HUES64 (cell line): ENCODE measurements around the gene PDPR. TPM values are rescaled to one million over a fixed set of nuclear protein-coding genes. Genes with fewer than 3 reads are reported as not detected.
A peak's percentile ranks its signal among the peaks of the same experiment; 100 is the strongest.
"Not testable (repeated sequence)": the region's sequence is repeated elsewhere in the genome, so short reads cannot be mapped to it uniquely, and the experiment has no call there.

Experiments
- H3K27ac ChIP-seq: 2 replicates; pipeline ENCODE4 v1.7.0; 2013; ENCODE audit warnings: low read depth, low read length, inconsistent platforms
- H3K27me3 ChIP-seq: 2 replicates; pipeline ENCODE4 v1.6.1; 2013; ENCODE audit warnings: mild to moderate bottlenecking, low read length; ENCODE audit not compliant: insufficient read depth
- H3K36me3 ChIP-seq: 2 replicates; pipeline ENCODE4 v1.6.1; 2013; ENCODE audit warnings: mild to moderate bottlenecking, low read length; ENCODE audit not compliant: insufficient read depth
- H3K4me1 ChIP-seq: 2 replicates; pipeline ENCODE4 v1.6.1; 2013; ENCODE audit warnings: mild to moderate bottlenecking, low read length, moderate library complexity; ENCODE audit not compliant: insufficient read depth
- H3K4me3 ChIP-seq: 2 replicates; pipeline ENCODE4 v1.5.1; 2013; ENCODE audit warnings: mild to moderate bottlenecking, low read length, moderate library complexity
- H3K9ac ChIP-seq: 2 replicates; pipeline ENCODE4 v1.6.1; 2013; ENCODE audit warnings: mild to moderate bottlenecking, low read depth, low read length
- H3K9me3 ChIP-seq: 2 replicates; pipeline ENCODE4 v1.6.1; 2013; ENCODE audit warnings: low read depth, low read length; ENCODE audit not compliant: insufficient read depth
- WGBS: fragments of 150-250, 120-280 bp; methylation state at CpG from one replicate; pipeline ENCODE4 v1.1.7; 2013; ENCODE audit warnings: missing lambda C conversion rate; 5-methylcytosine and 5-hydroxymethylcytosine counted together
- polyA plus RNA-seq, 2 experiments: library from polyadenylated mRNA; stranded (reverse); fragments of 50-300 nt; gene quantifications; one replicate each; pipeline ENCODE4 v1.2.3, GENCODE V29; 2013

Gene PDPR
- polyA plus RNA-seq (2013, experiment 1 of 2), result 22.2 TPM
- polyA plus RNA-seq (2013, experiment 2 of 2), result 24.4 TPM

DNA sequence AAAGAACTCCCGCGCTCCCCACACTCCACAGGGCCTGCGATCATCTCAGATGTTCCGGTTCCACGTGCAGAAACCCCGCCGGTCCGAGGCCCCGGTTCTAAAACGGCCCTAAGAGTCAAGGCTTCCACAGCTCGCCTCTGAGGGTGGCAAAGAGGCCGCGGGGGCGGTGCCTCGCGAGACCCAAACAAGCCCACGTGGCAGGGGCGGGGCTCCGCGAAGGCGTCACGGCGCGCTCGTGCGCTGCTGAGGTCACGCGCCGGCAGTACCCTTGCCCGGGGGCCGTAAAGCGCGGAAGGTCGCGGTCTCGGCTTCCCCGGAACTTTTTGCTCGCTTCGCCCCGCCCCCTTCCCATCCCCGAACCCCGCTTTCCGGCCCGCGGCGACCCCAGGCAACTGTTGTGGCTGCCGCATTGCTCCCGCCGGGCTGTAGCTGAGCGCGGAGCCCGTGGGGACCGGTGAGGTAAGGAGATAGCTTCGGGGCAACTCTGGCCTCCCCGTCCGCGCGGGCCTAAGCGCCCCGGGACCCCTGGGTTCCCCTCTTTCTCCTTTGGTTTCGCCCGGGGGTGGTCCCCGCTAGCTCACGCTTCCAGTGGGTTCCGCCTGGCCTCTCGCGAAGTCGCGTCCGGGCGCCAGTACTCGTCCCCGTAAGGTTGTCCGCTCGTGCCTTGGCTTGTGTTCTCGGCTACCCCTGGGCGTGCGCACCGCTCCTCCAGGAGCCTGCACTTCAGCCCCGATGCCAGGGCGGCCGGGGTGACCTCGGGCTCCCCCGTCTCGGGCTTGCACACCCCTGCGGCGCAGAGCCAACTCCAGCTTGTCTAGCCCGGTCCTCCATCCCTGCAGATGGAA, at the start of gene PDPR:
Gene PDPR (plus strand): TSS at position 351 of the 845 bp plus-strand sequence. CDS start 6,161 bp downstream, outside the sequence.
- H3K9me3 ChIP-seq, H3K36me3 ChIP-seq, H3K4me1 ChIP-seq, H3K27me3 ChIP-seq, H3K27ac ChIP-seq: not testable (repeated sequence)
- Histone ChIP-seq H3K4me3 (peak within 1 kb of the TSS; percentile 95), H3K9ac (peak within 1 kb of the TSS; percentile 85)
- WGBS, result under 1% methylated on average over 80 of the region's 88 CpGs

DNA sequence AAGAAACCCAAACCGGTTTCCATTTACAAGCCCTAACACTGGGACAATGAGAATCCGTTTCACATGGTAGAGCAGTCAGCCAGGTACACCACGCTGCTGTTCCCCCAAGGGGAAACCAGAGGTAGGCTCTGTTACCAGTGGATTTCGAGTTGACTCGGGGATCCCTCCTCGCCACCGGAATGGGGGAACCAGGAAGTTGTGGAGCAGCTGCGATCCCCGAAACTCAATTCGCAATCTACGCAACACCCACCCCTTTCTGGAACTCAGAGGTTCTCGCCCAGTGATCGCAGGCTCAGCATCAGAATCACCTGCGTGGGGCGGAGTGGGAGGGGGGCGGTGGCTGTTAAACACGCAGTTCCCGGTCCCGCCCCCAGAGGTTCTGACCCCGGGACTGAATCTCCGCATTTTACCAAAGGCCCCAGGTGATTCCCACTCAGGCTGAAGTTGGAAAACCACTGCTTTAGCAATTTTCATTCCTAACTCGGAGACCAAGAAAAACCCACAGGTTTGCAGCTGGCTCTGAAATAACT, 49.2 kb upstream of the PDPR start:
- H3K9me3 ChIP-seq, H3K27me3 ChIP-seq, H3K36me3 ChIP-seq, H3K27ac ChIP-seq, H3K4me1 ChIP-seq: not testable (repeated sequence)
- peak overlapping the region; percentile 47; the same call in 1 of the 2 replicates for H3K9ac ChIP-seq
- under 1% methylated on average over 15 of the region's 22 CpGs for WGBS
- peak overlapping the region; percentile 74 for H3K4me3 ChIP-seq

DNA sequence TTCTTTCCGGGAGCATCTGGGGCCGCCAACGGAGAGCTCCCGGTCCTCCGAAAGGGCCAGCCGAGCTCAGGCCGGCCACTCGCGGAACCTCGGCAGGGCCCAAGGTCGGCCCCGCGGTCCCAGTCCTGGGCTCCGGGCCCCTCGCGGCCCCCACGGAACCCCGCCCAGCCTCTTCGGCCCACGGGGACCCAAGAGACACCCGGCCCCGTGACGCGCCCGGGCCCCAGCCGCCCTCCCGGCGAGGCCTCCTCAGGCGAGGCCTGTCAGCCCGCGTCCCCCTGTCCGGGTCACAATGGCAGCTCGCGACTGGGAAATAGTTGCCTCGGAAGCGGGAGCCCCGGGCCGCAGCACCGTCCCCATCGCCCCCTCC, 48.8 kb upstream of the PDPR start:
- H3K27ac ChIP-seq, H3K36me3 ChIP-seq, H3K4me1 ChIP-seq, H3K27me3 ChIP-seq, H3K9me3 ChIP-seq: not testable (repeated sequence)
- Histone ChIP-seq H3K9ac (peak overlapping the region; percentile 85; the same call in 1 of the 2 replicates), H3K4me3 (peak overlapping the region; percentile 74)
- 0% methylated on average over 27 of the region's 40 CpGs for WGBS

GRCh38 chr16:70065746-70066658, 48.1 kb upstream of the PDPR start:
- Histone ChIP-seq H3K27ac (peak overlapping the region; percentile 62; the same call in 1 of the 2 replicates), H3K4me3 (peak overlapping the region; percentile 74), H3K9ac (peak overlapping the region; percentile 85)
- H3K27me3 ChIP-seq, H3K9me3 ChIP-seq, H3K4me1 ChIP-seq, H3K36me3 ChIP-seq: not testable (repeated sequence)
- WGBS, result 0% methylated on average over 50 of the region's 62 CpGs

GRCh38 chr16:70066751-70067150, 47.4 kb upstream of the PDPR start:
- not testable (repeated sequence) for H3K9ac ChIP-seq, H3K27me3 ChIP-seq, H3K4me1 ChIP-seq, H3K36me3 ChIP-seq, H3K27ac ChIP-seq, H3K9me3 ChIP-seq
- WGBS, result 29% methylated on average over 7 of the region's 14 CpGs
- H3K4me3 ChIP-seq, result peak overlapping the region; percentile 74

GRCh38 chr16:70079081-70079480, 35.1 kb upstream of the PDPR start:
- not testable (repeated sequence) for H3K27ac ChIP-seq, H3K4me1 ChIP-seq, H3K36me3 ChIP-seq, H3K9me3 ChIP-seq, H3K4me3 ChIP-seq, H3K9ac ChIP-seq, H3K27me3 ChIP-seq
- 90% methylated on average over 6 of the region's 9 CpGs for WGBS

- H3K4me3 ChIP-seq, H3K4me1 ChIP-seq, H3K27me3 ChIP-seq, H3K9me3 ChIP-seq, H3K27ac ChIP-seq, H3K36me3 ChIP-seq, H3K9ac ChIP-seq: not testable (repeated sequence)
- 78% methylated on average over 7 of the region's 7 CpGs for WGBS
Measured at GRCh38 chr16:70081219-70081618, 32.9 kb upstream of the PDPR start.

DNA sequence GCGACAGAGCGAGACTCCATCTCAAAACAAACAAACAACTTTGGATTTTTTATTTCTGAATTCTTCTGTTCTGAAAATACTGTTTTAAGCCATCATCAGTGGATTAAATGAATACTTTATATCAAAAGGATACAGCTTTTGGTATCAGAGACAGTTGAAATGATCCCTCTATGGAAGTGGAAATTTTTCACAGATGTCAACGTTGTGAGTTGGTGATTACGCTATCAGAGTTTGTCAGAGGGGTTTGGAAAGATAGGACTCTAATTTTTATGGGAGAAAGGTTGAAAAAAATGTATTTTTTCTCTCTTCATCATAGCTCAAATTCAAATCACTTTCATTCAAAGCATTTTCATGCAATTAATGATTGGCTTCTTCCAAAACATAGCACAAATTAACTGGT, 30.2 kb upstream of the PDPR start:
- H3K4me3 ChIP-seq, H3K27ac ChIP-seq, H3K9me3 ChIP-seq, H3K27me3 ChIP-seq, H3K36me3 ChIP-seq, H3K9ac ChIP-seq, H3K4me1 ChIP-seq: not testable (repeated sequence)
- WGBS, result 88% methylated on average over 4 of the region's 4 CpGs

- not testable (repeated sequence) for H3K9ac ChIP-seq, H3K27ac ChIP-seq, H3K9me3 ChIP-seq, H3K27me3 ChIP-seq, H3K36me3 ChIP-seq, H3K4me1 ChIP-seq, H3K4me3 ChIP-seq
- no CpG with 5 or more reads among the region's 2 CpGs for WGBS
Measured at GRCh38 chr16:70088160-70088559, 26.0 kb upstream of the PDPR start.

DNA sequence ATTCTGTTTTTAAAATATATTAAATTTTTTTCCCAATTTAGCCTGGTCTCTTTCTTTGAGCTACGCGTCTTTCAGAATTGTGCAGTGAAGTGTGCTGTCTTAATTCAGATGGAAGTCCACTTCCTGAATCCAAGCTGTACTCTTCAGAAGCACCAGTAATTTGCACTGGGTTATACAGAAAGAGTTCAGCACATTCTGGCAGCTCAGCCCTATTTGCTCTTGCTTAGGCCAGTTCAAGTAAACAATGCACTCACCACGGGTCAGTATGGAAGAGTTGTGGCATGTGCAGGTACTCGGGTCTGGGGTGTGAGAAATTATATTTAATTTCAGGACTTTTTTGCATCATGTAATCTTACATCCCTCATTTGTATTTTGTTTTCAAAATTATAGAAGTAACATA, 25.3 kb upstream of the PDPR start:
- not testable (repeated sequence) for H3K36me3 ChIP-seq, H3K4me1 ChIP-seq, H3K27ac ChIP-seq, H3K9me3 ChIP-seq, H3K27me3 ChIP-seq, H3K9ac ChIP-seq, H3K4me3 ChIP-seq
- WGBS, result no CpG with 5 or more reads among the region's 4 CpGs

- not testable (repeated sequence) for H3K4me1 ChIP-seq, H3K9ac ChIP-seq, H3K4me3 ChIP-seq, H3K9me3 ChIP-seq, H3K27me3 ChIP-seq, H3K27ac ChIP-seq, H3K36me3 ChIP-seq
- 86% methylated on average over 2 of the region's 6 CpGs for WGBS
Measured at GRCh38 chr16:70089289-70089688, 24.8 kb upstream of the PDPR start.
